GM21390 (cell line): Measurements from ENCODE around the gene MIEF2.
A peak's percentile ranks its signal among the peaks of the same experiment; 100 is the strongest.

Source experiments
- ATAC-seq: cut with Tn5 transposase; IDR thresholded peaks from one replicate; pipeline ENCODE4 v1.9.1; 2021; ENCODE audit not compliant: unreplicated experiment

The MIEF2 gene

GRCh38 chr17:18254888-18255649 is 5.4 kb upstream of the MIEF2 start:
- ATAC-seq: no peak

- ATAC-seq: no peak
Observed at GRCh38 chr17:18256351-18256750, 4.1 kb upstream of the MIEF2 start.

- ATAC-seq: no peak
Observed at GRCh38 chr17:18256776-18257175, 3.7 kb upstream of the MIEF2 start.

GRCh38 chr17:18257268-18257981 is 3.0 kb upstream of the MIEF2 start:
- peak; percentile 8 for ATAC-seq

GRCh38 chr17:18257982-18258355 is 2.5 kb upstream of the MIEF2 start:
- peak; percentile 32 for ATAC-seq

- peak; percentile 20 for ATAC-seq
Observed at GRCh38 chr17:18258356-18259038, 2.0 kb upstream of the MIEF2 start, which contains the start of gene FLII. FLII (minus strand) TSS chr17:18258738; CDS start chr17:18258690, 48 bp downstream.

GRCh38 chr17:18259621-18260331 is 686 bp upstream of the MIEF2 start:
- ATAC-seq: no peak

GRCh38 chr17:18261146-18261515 is 669 bp downstream of the MIEF2 start:
- ATAC-seq: no peak

- ATAC-seq: no peak
Observed at GRCh38 chr17:18261659-18262058, 1.2 kb downstream of the MIEF2 start.

GRCh38 chr17:18262111-18262510 is 1.6 kb downstream of the MIEF2 start:
- no peak for ATAC-seq

- no peak for ATAC-seq
Observed at GRCh38 chr17:18262641-18263040, 2.2 kb downstream of the MIEF2 start.

GRCh38 chr17:18263885-18264682 is 3.6 kb downstream of the MIEF2 start:
- ATAC-seq: no peak

- ATAC-seq: no peak
Observed at GRCh38 chr17:18267366-18267765, 6.9 kb downstream of the MIEF2 start.

GRCh38 chr17:18267927-18268711 is 7.7 kb downstream of the MIEF2 start:
- ATAC-seq: no peak

GRCh38 chr17:18270046-18270931 is 9.8 kb downstream of the MIEF2 start:
- no peak for ATAC-seq

- ATAC-seq: no peak
Observed at GRCh38 chr17:18277076-18277475, 16.6 kb downstream of the MIEF2 start.

GRCh38 chr17:18278867-18279266 is 18.4 kb downstream of the MIEF2 start:
- no peak for ATAC-seq

GRCh38 chr17:18280249-18280648 is 19.8 kb downstream of the MIEF2 start:
- ATAC-seq: no peak
